Measurements from ENCODE around the gene CNTN4. TPM values are rescaled to one million over a fixed set of nuclear protein-coding genes. Genes with fewer than 3 reads are reported as not detected.

The CNTN4 gene
- total RNA-seq, 1 donor from 2014 or later: 5.2 TPM

GRCh38 chr3:2792432-2792831 lies 693.8 kb downstream of the CNTN4 start:
- Mint-ChIP-seq H3K36me3 (no peaks in the 10 kb centered on the region), H3K4me3 (no peak overlapping the region), H3K27me3 (ENCODE audit: insufficient read depth, low read depth) (no peaks in the 10 kb centered on the region), H3K27ac (no peak overlapping the region), H3K9me3 (no peaks in the 10 kb centered on the region), H3K4me1 (peaks cover 18% of the 10 kb centered on the region)
- DNase-seq (ENCODE audit: low spot score): no peak
- Histone ChIP-seq H3K9ac (no peak overlapping the region), H3K27me3 (no peaks in the 10 kb centered on the region), H3K4me2 (no peak overlapping the region), H3K9me3 (ENCODE audit: low read depth) (no peaks in the 10 kb centered on the region), H4K20me1 (ENCODE audit: low read depth) (no peaks in the 10 kb centered on the region), H3K27ac (no peak overlapping the region), H3K4me3 (no peak overlapping the region), H3K36me3 (no peaks in the 10 kb centered on the region), H2AFZ (replicated peaks) (no peak overlapping the region), H3K79me2 (ENCODE audit: low read depth) (no peaks in the 10 kb centered on the region), H3K4me1 (peaks cover 27% of the 10 kb centered on the region), H3F3A (ENCODE audit: low read depth) (no peaks in the 10 kb centered on the region)
- TF ChIP-seq EZH2phosphoT487 (IDR thresholded peaks at IDR 0.05) (no peak), EZH2 (IDR thresholded peaks at IDR 0.05) (no peak)
- TF ChIP-seq, protein P1, sequence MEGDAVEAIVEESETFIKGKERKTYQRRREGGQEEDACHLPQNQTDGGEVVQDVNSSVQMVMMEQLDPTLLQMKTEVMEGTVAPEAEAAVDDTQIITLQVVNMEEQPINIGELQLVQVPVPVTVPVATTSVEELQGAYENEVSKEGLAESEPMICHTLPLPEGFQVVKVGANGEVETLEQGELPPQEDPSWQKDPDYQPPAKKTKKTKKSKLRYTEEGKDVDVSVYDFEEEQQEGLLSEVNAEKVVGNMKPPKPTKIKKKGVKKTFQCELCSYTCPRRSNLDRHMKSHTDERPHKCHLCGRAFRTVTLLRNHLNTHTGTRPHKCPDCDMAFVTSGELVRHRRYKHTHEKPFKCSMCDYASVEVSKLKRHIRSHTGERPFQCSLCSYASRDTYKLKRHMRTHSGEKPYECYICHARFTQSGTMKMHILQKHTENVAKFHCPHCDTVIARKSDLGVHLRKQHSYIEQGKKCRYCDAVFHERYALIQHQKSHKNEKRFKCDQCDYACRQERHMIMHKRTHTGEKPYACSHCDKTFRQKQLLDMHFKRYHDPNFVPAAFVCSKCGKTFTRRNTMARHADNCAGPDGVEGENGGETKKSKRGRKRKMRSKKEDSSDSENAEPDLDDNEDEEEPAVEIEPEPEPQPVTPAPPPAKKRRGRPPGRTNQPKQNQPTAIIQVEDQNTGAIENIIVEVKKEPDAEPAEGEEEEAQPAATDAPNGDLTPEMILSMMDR (IDR thresholded peaks at IDR 0.05): no peak

- no peaks in the 10 kb centered on the region for H3K36me3 Mint-ChIP-seq
- H3K27me3 ChIP-seq: no peaks in the 10 kb centered on the region
- no peaks in the 10 kb centered on the region for H3F3A ChIP-seq (ENCODE audit: low read depth)
- no peaks in the 10 kb centered on the region for H3K36me3 ChIP-seq
- no peaks in the 10 kb centered on the region for H3K27me3 Mint-ChIP-seq (ENCODE audit: insufficient read depth, low read depth)
- H3K9me3 ChIP-seq (ENCODE audit: low read depth): no peaks in the 10 kb centered on the region
- no peak overlapping the region for H3K27ac Mint-ChIP-seq
- DNase-seq (ENCODE audit: low spot score): no peak
- no peak overlapping the region for H3K27ac ChIP-seq
- H2AFZ ChIP-seq (replicated peaks): no peak overlapping the region
- H3K4me1 Mint-ChIP-seq: peaks cover 12% of the 10 kb centered on the region
- no peaks in the 10 kb centered on the region for H3K9me3 Mint-ChIP-seq
- TF ChIP-seq EZH2phosphoT487 (IDR thresholded peaks at IDR 0.05) (no peak), EZH2 (IDR thresholded peaks at IDR 0.05) (no peak)
- TF ChIP-seq, protein P1 (IDR thresholded peaks at IDR 0.05): no peak
- H3K4me3 Mint-ChIP-seq: no peak overlapping the region
- no peaks in the 10 kb centered on the region for H3K79me2 ChIP-seq (ENCODE audit: low read depth)
- no peak overlapping the region for H3K4me2 ChIP-seq
- no peak overlapping the region for H3K4me3 ChIP-seq
- no peak overlapping the region for H3K9ac ChIP-seq
- H3K4me1 ChIP-seq: peaks cover 17% of the 10 kb centered on the region
- H4K20me1 ChIP-seq (ENCODE audit: low read depth): no peaks in the 10 kb centered on the region
Observed at GRCh38 chr3:2793987-2794386, 695.3 kb downstream of the CNTN4 start.

DNA sequence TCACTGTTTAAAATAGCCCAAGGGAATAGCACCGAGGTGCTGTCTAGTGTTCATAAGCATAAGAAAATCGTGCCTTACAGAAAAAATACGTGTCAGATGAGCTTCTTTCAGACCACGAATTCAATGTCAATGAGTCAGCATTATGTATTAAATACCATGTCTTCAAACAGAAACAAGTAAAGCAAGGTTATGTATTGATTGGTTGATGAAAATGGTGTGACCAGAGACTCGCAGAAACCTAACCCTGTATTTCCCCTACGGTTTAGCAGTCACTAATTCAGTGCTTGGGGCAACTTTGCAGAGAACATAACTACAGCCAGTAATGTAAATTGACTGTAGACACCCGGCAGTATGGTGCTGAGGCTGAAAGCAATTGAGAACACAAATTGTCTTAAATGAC lies 703.8 kb downstream of the CNTN4 start:
- TF ChIP-seq, protein P1 (IDR thresholded peaks at IDR 0.05): no peak
- TF ChIP-seq EZH2 (IDR thresholded peaks at IDR 0.05): no peak
- no peak for TF ChIP-seq EZH2phosphoT487 (IDR thresholded peaks at IDR 0.05)
- no peak for DNase-seq (ENCODE audit: low spot score)
- no peaks in the 10 kb centered on the region for H3K36me3 Mint-ChIP-seq
- H3K27ac Mint-ChIP-seq: no peak overlapping the region
- no peaks in the 10 kb centered on the region for H3F3A ChIP-seq (ENCODE audit: low read depth)
- H3K27me3 ChIP-seq: no peaks in the 10 kb centered on the region
- no peaks in the 10 kb centered on the region for H3K79me2 ChIP-seq (ENCODE audit: low read depth)
- H3K27me3 Mint-ChIP-seq (ENCODE audit: insufficient read depth, low read depth): no peaks in the 10 kb centered on the region
- H3K4me1 ChIP-seq: no peaks in the 10 kb centered on the region
- H3K9ac ChIP-seq: no peak overlapping the region
- no peaks in the 10 kb centered on the region for H3K4me1 Mint-ChIP-seq
- no peaks in the 10 kb centered on the region for H3K36me3 ChIP-seq
- H3K9me3 Mint-ChIP-seq: no peaks in the 10 kb centered on the region
- H3K4me3 ChIP-seq: no peak overlapping the region
- H3K4me3 Mint-ChIP-seq: no peak overlapping the region
- H3K27ac ChIP-seq: no peak overlapping the region
- H3K9me3 ChIP-seq (ENCODE audit: low read depth): no peaks in the 10 kb centered on the region
- H3K4me2 ChIP-seq: no peak overlapping the region
- no peak overlapping the region for H2AFZ ChIP-seq (replicated peaks)
- no peaks in the 10 kb centered on the region for H4K20me1 ChIP-seq (ENCODE audit: low read depth)
